ENCODE measurements around the gene GTF2H3.

The GTF2H3 gene

DNA sequence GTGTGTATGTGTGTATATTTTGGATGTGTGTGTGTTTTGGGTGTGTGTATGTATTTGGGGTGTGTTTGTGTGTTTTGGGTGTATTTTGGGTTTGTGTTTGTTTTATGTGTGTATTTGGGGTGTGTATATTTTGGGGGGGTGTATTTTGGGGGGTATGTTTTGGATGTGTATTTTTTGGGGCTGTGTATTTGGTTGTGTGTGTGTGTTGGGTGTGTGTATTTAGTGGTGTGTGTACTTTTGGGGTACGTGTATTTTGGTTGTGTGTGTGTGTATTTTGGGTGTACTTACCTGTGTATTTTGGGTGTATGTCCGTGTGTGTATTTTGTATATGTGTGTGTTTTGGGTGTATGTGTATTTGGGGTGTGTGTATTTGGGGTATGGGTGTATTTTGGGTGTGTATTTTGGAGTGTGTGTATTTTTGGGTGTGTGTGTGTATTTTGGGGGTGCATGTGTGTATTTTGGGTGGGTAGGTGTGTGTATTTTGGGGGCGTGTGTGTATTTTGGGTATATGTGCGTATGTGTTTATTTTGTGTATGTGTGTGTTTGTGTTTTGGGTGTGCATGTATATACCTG lies 20.6 kb downstream of the GTF2H3 start:
- TF ChIP-seq, protein P1, sequence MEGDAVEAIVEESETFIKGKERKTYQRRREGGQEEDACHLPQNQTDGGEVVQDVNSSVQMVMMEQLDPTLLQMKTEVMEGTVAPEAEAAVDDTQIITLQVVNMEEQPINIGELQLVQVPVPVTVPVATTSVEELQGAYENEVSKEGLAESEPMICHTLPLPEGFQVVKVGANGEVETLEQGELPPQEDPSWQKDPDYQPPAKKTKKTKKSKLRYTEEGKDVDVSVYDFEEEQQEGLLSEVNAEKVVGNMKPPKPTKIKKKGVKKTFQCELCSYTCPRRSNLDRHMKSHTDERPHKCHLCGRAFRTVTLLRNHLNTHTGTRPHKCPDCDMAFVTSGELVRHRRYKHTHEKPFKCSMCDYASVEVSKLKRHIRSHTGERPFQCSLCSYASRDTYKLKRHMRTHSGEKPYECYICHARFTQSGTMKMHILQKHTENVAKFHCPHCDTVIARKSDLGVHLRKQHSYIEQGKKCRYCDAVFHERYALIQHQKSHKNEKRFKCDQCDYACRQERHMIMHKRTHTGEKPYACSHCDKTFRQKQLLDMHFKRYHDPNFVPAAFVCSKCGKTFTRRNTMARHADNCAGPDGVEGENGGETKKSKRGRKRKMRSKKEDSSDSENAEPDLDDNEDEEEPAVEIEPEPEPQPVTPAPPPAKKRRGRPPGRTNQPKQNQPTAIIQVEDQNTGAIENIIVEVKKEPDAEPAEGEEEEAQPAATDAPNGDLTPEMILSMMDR (IDR thresholded peaks at IDR 0.05; ENCODE audit: low read depth, low read length): no peak
- peaks cover 51% of the 10 kb centered on the region for H3K36me3 ChIP-seq
- DNase-seq: no peak
- H3K4me1 ChIP-seq: no peaks in the 10 kb centered on the region
- no peaks in the 10 kb centered on the region for H3K9me3 ChIP-seq
- no peak overlapping the region for H3K4me3 ChIP-seq (ENCODE audit: low read depth, low read length)
- H3K27me3 ChIP-seq: no peaks in the 10 kb centered on the region

DNA sequence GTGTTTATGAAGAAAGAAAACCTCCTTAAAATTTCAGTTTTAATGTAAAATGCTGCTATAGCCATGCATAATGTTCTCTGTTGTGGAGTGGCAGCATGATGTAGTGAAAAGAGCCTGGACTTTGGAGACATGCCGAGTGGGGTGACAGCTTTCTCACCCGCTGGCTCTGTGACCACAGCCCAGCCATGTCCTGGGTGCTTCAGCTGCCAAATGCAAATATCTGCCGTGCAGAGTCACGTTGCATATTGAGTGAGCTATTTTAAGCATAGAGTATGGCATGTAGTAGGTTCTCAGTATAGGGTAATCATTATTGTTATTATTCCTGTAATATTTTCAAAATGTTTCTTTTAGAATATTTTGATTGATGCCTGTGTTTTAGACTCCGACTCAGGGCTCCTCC lies 21.8 kb downstream of the GTF2H3 start:
- peaks cover 48% of the 10 kb centered on the region for H3K36me3 ChIP-seq
- H3K9me3 ChIP-seq: no peaks in the 10 kb centered on the region
- no peaks in the 10 kb centered on the region for H3K4me1 ChIP-seq
- H3K4me3 ChIP-seq (ENCODE audit: low read depth, low read length): no peak overlapping the region
- H3K27me3 ChIP-seq: no peaks in the 10 kb centered on the region
- no peak for DNase-seq
- TF ChIP-seq, protein P1 (IDR thresholded peaks at IDR 0.05; ENCODE audit: low read depth, low read length): no peak

DNA sequence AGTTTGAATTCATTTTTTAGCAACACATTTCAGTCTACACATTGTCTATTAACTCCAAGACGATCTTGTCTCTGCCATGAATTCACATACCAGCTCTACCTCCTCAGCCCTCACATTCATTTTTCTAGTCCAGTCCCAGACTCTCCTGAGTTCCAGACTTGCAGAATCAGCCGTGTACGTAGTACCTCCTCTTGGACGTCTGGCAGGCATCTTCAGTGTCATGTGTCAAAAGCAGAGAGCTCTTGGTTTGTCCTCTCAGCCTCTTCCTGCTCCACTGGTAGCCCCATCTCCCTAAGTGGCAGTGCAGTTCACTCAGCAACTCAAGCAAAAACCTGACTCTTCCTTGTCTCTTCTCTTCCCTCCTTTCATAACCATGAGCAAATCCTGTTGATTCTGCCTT lies 22.8 kb downstream of the GTF2H3 start:
- Histone ChIP-seq H3K9me3 (no peaks in the 10 kb centered on the region), H3K36me3 (peaks cover 38% of the 10 kb centered on the region)

DNA sequence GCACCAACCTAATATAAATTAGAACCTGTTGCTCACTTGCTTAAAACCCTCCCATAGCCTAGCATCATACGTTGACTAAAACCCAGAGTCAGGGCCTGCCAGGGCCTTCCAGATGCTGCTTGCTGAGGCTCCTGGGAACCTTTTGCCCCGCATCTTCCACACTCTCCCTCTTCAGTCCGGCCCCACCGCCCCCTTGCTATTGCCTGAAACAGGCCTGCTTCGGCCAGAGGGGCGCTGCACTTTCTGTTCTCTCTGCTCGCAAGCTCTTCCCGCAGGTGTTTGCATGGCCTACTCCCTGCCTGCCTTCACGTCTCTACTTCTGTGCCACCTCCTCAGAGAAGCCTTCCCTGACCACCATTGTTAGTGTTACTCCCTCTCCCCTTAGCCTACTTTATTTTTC lies 23.6 kb downstream of the GTF2H3 start:
- Histone ChIP-seq H3K4me3 (ENCODE audit: low read depth, low read length) (no peak overlapping the region), H3K36me3 (peaks cover 34% of the 10 kb centered on the region), H3K4me1 (no peaks in the 10 kb centered on the region), H3K9me3 (no peaks in the 10 kb centered on the region), H3K27me3 (no peaks in the 10 kb centered on the region)
- DNase-seq: no peak
- TF ChIP-seq, protein P1 (IDR thresholded peaks at IDR 0.05; ENCODE audit: low read depth, low read length): no peak

More for the DNA sequence above, 22.8 kb downstream of the GTF2H3 start:
- Histone ChIP-seq H3K4me3 (ENCODE audit: low read depth, low read length) (no peak overlapping the region), H3K4me1 (no peaks in the 10 kb centered on the region), H3K27me3 (no peaks in the 10 kb centered on the region)
- TF ChIP-seq, protein P1 (IDR thresholded peaks at IDR 0.05; ENCODE audit: low read depth, low read length): no peak
- DNase-seq: no peak

DNA sequence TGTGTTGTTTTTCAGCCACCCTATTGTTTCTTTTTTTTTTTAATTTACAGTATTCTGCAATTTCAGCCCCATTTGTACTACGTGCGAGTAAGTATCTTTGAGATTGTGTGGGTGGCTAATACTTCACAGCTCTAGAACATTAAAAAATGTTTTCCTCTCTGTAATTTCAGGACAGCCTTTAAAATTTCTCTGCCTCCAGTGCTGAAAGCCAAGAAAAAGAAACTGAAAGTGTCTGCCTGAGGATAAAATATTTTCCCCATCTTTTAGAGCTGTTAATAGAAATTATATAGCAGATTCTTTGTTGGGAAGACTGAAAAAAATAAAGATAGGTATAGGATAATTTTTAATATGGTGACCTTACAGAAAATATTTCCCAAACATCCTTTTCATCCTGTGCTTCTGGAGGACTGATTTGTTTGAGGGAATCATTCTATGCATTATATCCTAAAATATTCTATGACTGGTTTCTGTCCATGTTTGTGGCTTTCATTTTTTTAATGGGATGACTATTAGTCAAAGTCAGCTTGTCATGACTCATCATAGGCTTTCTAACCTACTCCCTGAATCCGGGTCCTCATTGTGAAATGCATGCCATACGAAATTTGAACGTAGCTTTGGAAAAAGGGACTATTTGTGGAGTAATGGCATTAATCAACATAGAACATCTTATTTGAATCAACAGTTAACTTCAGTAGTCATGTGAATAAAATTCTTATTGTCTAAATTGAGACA lies 26.5 kb downstream of the GTF2H3 start:
- DNase-seq: no peak
- H3K4me3 ChIP-seq (ENCODE audit: low read depth, low read length): no peak overlapping the region
- TF ChIP-seq, protein P1 (IDR thresholded peaks at IDR 0.05; ENCODE audit: low read depth, low read length): no peak
- H3K36me3 ChIP-seq: peaks cover 18% of the 10 kb centered on the region
- no peaks in the 10 kb centered on the region for H3K9me3 ChIP-seq
- no peaks in the 10 kb centered on the region for H3K27me3 ChIP-seq
- H3K4me1 ChIP-seq: no peaks in the 10 kb centered on the region

DNA sequence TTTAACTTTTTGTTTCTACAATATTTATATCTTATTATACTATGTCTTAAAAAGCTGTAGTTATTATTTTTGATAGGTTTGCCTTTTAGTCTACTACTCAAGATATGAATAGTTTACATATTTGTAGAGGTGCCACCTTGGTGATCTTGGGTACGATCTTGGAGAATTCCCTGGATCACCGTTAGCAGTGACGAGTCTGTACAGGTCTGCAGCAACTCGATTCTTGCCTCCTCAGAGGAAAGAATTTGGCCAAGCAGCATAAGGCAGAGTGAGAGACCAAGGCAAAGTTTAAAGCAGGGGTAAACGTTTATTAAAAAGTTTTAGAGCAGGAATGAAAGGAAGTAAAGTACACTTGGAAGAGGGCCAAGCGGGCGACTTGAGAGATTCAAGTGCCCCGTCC lies 34.1 kb downstream of the GTF2H3 start:
- H3K4me3 ChIP-seq (ENCODE audit: low read depth, low read length): no peak overlapping the region
- H3K9me3 ChIP-seq: no peaks in the 10 kb centered on the region
- TF ChIP-seq, protein P1 (IDR thresholded peaks at IDR 0.05; ENCODE audit: low read depth, low read length): no peak
- H3K4me1 ChIP-seq: no peaks in the 10 kb centered on the region
- H3K27me3 ChIP-seq: no peaks in the 10 kb centered on the region
- no peaks in the 10 kb centered on the region for H3K36me3 ChIP-seq
- no peak for DNase-seq

Data from BE2C (cell line).